GM12891 (cell line): ENCODE measurements around the gene NFRKB.

Source experiments
- PAX5 ChIP-seq: IDR thresholded peaks from 2 replicates; pipeline ENCODE4 v1.6.1; 2011; ENCODE audit warnings: low read length, moderate library complexity, mild to moderate bottlenecking; ENCODE audit not compliant: insufficient read depth, severe bottlenecking
- POLR2A ChIP-seq: IDR thresholded peaks from 2 replicates; pipeline ENCODE4 v1.6.1; 2011; ENCODE audit warnings: low read depth, low read length, control low read depth
- POLR2AphosphoS5 ChIP-seq: IDR thresholded peaks from 2 replicates; pipeline ENCODE4 v1.6.1; 2011; ENCODE audit warnings: low read depth, low read length, control low read depth
- POU2F2 ChIP-seq: IDR thresholded peaks from 2 replicates; pipeline ENCODE4 v1.6.1; 2011; ENCODE audit warnings: low read depth, mild to moderate bottlenecking, control low read depth, low read length, moderate library complexity
- SPI1 ChIP-seq: IDR thresholded peaks from 2 replicates; pipeline ENCODE4 v1.6.1; 2011; ENCODE audit warnings: low read depth, low read length, control low read depth
- TAF1 ChIP-seq: IDR thresholded peaks from 2 replicates; pipeline ENCODE4 v1.6.1; 2011; ENCODE audit warnings: low read depth, low read length, control low read depth

DNA sequence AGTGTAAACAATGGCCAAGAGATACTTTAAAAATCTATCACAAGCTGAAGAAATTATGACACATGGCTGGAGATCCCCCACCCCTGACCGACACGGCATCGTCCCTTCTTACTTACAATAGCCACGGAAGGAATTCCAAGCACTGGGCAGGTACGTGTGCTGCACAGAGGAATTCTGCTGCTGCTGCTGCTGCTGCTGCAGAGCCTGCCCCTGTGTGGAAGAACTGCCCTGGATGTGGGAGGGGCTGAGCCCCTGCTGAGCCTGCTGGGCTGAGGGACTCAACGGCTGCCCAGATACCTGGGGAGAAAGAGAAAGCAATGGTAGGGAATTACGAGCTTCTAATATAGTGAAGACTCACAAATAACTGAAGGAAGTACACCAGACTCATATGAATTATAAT is 15.0 kb upstream of the NFRKB start:
- TF ChIP-seq TAF1: no peak
- no peak for TF ChIP-seq POLR2A
- no peak for TF ChIP-seq POLR2AphosphoS5
- no peak for TF ChIP-seq POU2F2
- TF ChIP-seq PAX5: no peak
- TF ChIP-seq SPI1: no peak
